Motor neuron (in vitro differentiated cells): ENCODE measurements around the gene WDR72. TPM values are rescaled to one million over a fixed set of nuclear protein-coding genes. Genes with fewer than 3 reads are reported as not detected.
A peak's percentile ranks its signal among the peaks of the same experiment; 100 is the strongest.

Experiments used
- ATAC-seq, 8 experiments: fragments of 200-7000 bp; cut with Tn5 transposase; replicated peaks in 6 of 8; 2 replicates each; pipeline ENCODE4 v1.8.0; 2021; ENCODE audit warnings: mild to moderate bottlenecking in 8 of 8, moderate library complexity in 8 of 8
- H3K27ac ChIP-seq, 2 donors: fragments of 250-450 bp; sonication (Bioruptor Pico); 2 replicates each; pipeline ENCODE4 v1.9.0; 2021; ENCODE audit warnings: antibody characterized with exemption in 2 of 2, mild to moderate bottlenecking in 2 of 2, moderate library complexity in 1 of 2
- H3K4me1 ChIP-seq, 2 donors: fragments of 250-450 bp; sonication (Bioruptor Pico); replicated peaks in 1 of 2; 2 replicates each; pipeline ENCODE4 v1.6.1; 2021; ENCODE audit warnings: antibody characterized with exemption in 2 of 2, mild to moderate bottlenecking in 2 of 2, moderate library complexity in 1 of 2
- H3K4me3 ChIP-seq, 5 donors: fragments of 250-450 bp; sonication (Bioruptor Pico); 2 replicates each; pipeline ENCODE4 v1.9.0; 2021; ENCODE audit warnings: antibody characterized with exemption in 5 of 5, mild to moderate bottlenecking in 5 of 5, moderate library complexity in 4 of 5
- WGBS, 10 experiments: fragments of 450-650 bp; shearing (Covaris generic); methylation state at CpG; one replicate each; pipeline ENCODE4 v1.0.0; 2022; 5-methylcytosine and 5-hydroxymethylcytosine counted together
- in situ Hi-C, 9 experiments: fragments of 400-800 bp; cut with MboI; loops; one replicate each; pipeline ENCODE4 v1.15.0; 2021; ENCODE audit warnings: low sequenced_read_pairs in 9 of 9, low pct_unique_long_range_greater_than_20kb in 2 of 9; ENCODE audit not compliant: unreplicated experiment in 9 of 9
- total RNA-seq, 8 experiments: library from RNA; unstranded; fragments of 300-600 nt; gene quantifications; 2 replicates each; pipeline versions ENCODE4 v1.2.3 to v1.2.4, GENCODE V29; 2022

Gene WDR72
- total RNA-seq, 8 experiments from 2014 or later: 1.4 to 13.4 (median 7.9) TPM; not detected in 3

DNA sequence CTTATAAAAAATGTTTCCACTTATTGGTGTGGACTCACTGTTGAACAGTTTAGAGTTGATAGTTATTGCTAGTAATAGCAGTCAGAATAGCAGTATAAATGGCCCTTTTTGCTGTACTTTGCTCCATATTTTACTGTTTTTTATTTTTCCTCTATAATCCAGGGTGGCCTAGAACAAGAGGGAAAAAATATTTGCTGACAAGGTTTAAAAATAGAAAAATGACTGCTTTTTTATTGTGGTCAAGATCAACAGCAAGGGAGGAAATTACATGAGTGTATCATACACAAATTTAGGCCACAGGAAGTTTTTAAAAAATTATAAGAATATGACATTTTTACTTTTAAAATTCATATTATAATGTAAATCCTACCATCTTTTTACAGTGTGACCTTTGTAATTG lies 269.1 kb downstream of the WDR72 start:
- H3K4me3 ChIP-seq: no peak overlapping the region
- no peak overlapping the region for H3K27ac ChIP-seq
- ATAC-seq: no peak
- H3K4me1 ChIP-seq: no peaks in the 10 kb centered on the region
- in situ Hi-C loops: no loop called here

DNA sequence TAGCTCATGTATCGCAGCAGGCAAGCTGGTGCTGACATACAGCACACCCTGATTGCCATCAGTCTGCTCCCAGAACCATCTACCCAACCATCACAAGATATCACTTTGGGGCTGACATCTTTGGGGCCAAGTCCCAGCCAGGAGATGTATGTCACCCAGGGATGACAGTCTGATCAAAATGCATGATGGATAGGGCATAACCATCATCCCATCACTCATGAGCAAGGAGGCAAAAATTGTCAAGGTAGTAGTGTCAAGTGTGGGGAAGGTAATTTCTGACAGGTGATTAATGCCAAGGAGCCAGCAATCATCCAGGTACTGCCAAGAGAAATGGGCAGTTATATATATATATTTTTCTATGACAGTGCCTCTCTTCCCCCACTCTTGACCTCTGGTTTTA lies 277.4 kb downstream of the WDR72 start:
- H3K27ac ChIP-seq: no peak overlapping the region
- H3K4me3 ChIP-seq: no peak overlapping the region

DNA sequence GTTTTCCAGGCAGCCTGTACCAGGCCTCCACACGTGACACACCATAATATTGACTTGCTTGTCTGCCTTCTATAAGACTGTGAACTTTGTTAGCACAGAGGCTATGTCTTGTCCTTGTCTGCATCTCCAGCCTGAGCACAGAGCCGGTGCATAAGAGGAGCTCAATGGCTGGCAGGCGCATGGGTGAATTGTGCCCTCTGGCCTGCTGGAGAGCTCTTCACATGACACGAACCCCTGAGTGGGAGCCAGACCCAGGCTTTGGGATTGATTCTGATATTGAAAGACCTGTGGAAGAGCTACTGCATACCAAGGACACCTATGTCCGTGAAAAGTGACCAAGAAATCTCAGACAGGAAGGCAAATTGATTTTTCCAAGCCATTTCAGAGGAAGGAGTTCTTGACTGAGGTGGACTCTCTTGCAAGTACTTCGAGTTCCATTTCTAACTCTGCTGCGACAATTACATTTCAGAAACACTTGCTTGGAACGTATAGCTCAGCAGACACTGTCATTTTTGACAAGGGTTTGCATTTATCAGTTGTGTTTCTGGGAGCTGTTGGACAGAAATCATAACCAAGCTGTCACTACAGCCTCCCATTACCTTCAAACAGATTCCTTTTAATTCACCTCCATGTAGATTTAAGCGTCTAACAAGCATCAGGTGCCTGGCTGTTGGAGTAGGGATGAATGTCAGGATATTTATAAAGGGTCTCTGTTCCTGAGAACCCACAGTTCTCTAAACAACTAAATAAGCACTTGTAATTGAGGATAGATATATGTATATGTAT lies 281.3 kb downstream of the WDR72 start:
- 0 to 94% (median 55%) methylated on average over 1 to 7 of the region's 9 CpGs; no CpG with 5 or more reads in 1 of the 10 experiments for WGBS, 10 experiments
- Histone ChIP-seq H3K27ac (no peak overlapping the region), H3K4me3 (no peak overlapping the region), H3K4me1 (peaks cover 0 to 3% of the 10 kb centered on the region in 2 donors)
- no peak for ATAC-seq
- in situ Hi-C loops: no loop called here

More for the DNA sequence above, 277.4 kb downstream of the WDR72 start:
- no peak for ATAC-seq
- 0 to 50% methylated on average over 1 of the region's 1 CpG; no CpG with 5 or more reads in 8 of the 10 experiments for WGBS, 10 experiments
- H3K4me1 ChIP-seq: peaks cover 0 to 3% of the 10 kb centered on the region in 2 donors
- in situ Hi-C loops: no loop called here

DNA sequence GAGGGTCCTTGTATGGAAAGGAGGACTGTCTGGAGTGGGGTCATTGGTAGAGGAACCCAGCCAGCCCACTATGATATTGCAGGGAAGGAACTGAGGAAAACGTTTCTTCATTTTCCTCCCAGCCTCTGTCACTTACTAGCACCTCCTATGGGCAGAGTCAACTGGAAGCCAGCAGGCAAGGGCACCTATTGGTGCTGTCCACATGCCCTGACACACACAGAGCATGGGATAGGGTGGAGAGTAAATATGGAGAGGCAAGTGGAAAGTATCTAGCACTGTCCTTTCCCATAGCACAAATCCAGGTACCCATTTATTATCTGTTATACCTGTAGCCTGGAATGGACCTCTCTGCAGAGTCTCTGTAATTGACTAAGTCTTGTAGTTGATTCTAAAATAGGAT lies 285.6 kb downstream of the WDR72 start:
- WGBS, 10 experiments: 0 to 86% (median 50%) methylated on average over 1 of the region's 1 CpG; no CpG with 5 or more reads in 7 of the 10 experiments
- no peak for ATAC-seq
- in situ Hi-C loops: no loop called here
- H3K27ac ChIP-seq: no peak overlapping the region
- no peak overlapping the region for H3K4me3 ChIP-seq
- H3K4me1 ChIP-seq: peaks cover 0 to 3% of the 10 kb centered on the region in 2 donors

DNA sequence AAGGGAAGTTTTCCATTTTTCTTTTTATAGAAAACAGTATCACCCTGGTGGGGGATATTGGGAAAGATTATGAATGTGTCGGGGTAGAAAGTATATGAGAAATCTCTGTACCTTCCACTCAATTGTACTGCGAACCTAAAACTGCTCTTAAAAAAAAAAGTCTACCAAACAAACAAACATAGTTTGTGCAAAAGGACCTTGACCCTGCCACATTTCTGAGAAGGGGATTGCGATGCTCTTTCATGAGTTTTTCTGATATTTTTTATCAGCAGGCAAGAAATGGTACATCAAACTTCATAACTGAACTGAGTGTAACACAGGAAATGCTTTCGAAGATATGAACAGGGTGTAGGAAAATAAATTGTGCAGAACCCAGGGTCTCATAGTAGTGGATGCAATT lies 286.0 kb downstream of the WDR72 start:
- ATAC-seq: no peak
- H3K4me1 ChIP-seq: peaks cover 0 to 3% of the 10 kb centered on the region in 2 donors
- 0 to 100% (median 79%) methylated on average over 2 to 4 of the region's 4 CpGs for WGBS, 10 experiments
- in situ Hi-C loops: no loop called here
- no peak overlapping the region for H3K4me3 ChIP-seq
- H3K27ac ChIP-seq: no peak overlapping the region

GRCh38 chr15:53472883-53473282 lies 286.6 kb downstream of the WDR72 start:
- ATAC-seq: peak in 1 of 8 experiments; percentile 18
- H3K4me3 ChIP-seq: no peak overlapping the region
- in situ Hi-C loops: no loop called here
- no peak overlapping the region for H3K27ac ChIP-seq
- peaks cover 0 to 3% of the 10 kb centered on the region in 2 donors for H3K4me1 ChIP-seq
- 0 to 63% (median 8%) methylated on average over 1 to 4 of the region's 5 CpGs; no CpG with 5 or more reads in 2 of the 10 experiments for WGBS, 10 experiments

DNA sequence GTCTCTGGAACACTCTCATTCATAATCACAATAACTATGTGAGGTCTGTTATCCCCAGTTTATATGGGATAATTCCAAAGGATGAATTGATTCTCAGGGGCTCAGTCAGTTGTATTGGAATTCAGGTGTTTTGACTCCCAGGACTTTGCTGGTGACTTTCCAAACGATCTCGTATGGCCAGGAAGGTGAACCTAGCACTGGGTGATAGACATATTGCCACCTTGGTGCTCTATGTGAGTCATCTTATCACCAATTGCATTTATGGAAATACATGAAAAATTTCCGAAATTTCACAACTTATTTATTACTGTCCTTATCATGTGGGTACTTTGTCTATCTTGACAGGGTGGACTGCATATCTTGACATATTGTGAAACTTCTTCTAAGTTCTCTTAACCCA lies 287.3 kb downstream of the WDR72 start:
- no peak for ATAC-seq
- 0 to 96% (median 16%) methylated on average over 1 to 3 of the region's 3 CpGs; no CpG with 5 or more reads in 2 of the 10 experiments for WGBS, 10 experiments
- Histone ChIP-seq H3K27ac (no peak overlapping the region), H3K4me3 (no peak overlapping the region), H3K4me1 (no peaks in the 10 kb centered on the region)
- in situ Hi-C loops: no loop called here

DNA sequence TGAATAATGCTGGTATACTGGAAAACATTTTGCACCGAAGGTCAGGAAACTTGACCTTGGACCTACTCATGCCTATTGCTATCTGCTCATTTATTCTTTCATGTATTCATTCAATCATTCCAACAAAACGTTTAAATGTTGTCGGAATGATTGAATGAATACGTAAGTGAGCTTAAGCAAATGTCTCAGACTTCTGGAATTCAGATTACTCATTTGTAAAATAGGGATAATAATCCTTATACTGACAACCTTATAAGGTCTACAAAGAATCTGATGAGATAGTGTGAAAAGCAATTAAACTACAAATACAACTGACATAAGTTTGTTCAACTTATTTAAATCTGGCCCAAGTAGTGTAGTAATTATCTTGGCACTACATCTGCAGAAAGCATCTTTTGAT lies 288.7 kb downstream of the WDR72 start:
- no peak overlapping the region for H3K27ac ChIP-seq
- no peak overlapping the region for H3K4me3 ChIP-seq
- in situ Hi-C loops: no loop called here
- no peak for ATAC-seq
- H3K4me1 ChIP-seq: no peaks in the 10 kb centered on the region
- WGBS, 10 experiments: 0 to 93% (median 46%) methylated on average over 2 to 4 of the region's 4 CpGs; no CpG with 5 or more reads in 2 of the 10 experiments

DNA sequence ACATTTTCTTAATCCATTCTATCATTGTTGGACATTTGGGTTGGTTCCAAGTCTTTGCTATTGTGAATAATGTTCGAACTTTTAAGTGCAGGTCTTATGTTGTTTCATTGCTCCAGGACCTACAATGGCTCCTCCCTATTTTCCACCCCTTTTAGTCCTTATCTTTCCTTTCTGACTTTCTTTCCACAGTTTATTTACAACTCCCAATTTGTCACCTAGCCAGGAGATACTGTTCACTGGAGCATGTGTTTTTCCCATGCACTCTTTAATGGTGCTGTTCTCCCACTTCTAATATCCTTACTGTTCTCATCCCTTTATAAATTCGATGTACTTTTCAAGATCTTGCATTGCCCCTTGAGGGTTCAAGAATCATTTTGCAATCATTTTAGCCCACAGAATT lies 290.0 kb downstream of the WDR72 start:
- in situ Hi-C loops: no loop called here
- ATAC-seq: no peak
- 0 to 100% (median 83%) methylated on average over 1 to 2 of the region's 2 CpGs; no CpG with 5 or more reads in 1 of the 10 experiments for WGBS, 10 experiments
- H3K4me3 ChIP-seq: no peak overlapping the region
- no peaks in the 10 kb centered on the region for H3K4me1 ChIP-seq
- no peak overlapping the region for H3K27ac ChIP-seq

Other genes with a start within 250 kb of the WDR72 start
- gene UNC13C, start 218.8 kb upstream of the WDR72 start, total RNA-seq: 1 to 10 TPM in 1 of 8 experiments, under 1 TPM in 5, not detected in 2; 0.10 to 1.1 (median 0.26) TPM